ENCODE measurements around the gene SCLY.
A peak's percentile ranks its signal among the peaks of the same experiment; 100 is the strongest.
"Not testable (repeated sequence)": the region's sequence is repeated elsewhere in the genome, so short reads cannot be mapped to it uniquely, and the experiment has no call there.

SCLY gene

DNA sequence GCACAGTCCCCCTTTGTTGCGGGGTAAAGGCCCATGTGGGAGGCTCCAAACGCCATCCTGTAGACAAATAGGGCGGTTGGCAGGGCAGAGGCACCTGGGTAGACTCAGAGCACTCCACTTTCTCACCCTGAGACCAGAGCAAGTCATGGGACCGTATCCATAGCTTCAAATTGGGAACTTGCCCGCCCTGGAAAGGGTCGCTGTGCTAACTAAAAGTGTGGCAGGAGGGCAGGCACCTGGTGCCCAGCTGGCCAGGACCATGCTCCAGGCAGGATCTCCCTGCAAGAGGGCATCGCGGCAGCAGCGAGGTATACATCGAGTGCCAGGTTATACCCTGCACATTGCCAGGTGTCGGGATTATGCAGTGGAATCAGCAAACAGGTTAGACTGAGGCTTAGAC lies 20.8 kb upstream of the SCLY start:
- DNase-seq (ENCODE audit: insufficient read length, low spot score) (no peak), FAIRE-seq (no peak)

DNA sequence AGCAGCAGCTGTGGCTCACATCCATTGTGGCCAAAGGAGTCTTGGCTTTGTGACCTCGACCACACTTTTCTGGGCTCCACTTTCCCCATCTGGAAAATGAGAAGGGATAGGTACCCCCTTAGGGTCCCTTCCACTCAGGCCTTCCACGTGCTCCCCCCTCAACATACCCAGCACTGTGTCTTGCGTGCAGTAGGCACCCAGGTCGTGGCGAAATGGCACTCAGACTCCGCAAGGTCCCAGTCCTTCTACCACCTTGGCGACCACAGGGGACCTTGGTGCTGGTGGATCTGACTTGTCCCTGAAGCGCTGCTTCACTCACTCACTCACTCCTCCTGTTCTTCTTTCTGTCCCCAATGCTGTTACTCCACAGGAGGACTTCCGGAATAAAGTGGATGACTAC lies 19.9 kb upstream of the SCLY start:
- DNase-seq (ENCODE audit: insufficient read length, low spot score) = no peak
- no peak for FAIRE-seq

DNA sequence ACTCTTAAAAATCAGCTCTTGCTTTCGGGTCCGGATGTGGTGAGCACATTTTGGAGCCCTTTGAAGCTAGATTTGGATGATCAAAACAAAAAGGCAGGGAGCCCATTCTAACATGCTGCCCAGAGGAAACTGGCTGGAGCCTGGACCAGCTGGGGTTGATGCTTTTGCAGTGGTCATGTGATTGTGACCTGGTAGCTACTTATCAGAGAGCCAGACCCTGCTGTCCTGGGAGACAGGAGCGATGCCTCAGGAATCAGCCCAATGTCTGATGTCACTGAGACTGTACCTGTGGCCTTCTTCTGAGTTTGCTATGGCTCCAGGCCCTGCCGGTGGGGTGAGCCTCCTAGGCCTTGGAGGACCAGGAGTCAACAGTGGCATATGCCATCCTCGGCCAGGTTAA lies 18.7 kb upstream of the SCLY start:
- DNase-seq (ENCODE audit: insufficient read length, low spot score) (no peak), FAIRE-seq (no peak)

DNA sequence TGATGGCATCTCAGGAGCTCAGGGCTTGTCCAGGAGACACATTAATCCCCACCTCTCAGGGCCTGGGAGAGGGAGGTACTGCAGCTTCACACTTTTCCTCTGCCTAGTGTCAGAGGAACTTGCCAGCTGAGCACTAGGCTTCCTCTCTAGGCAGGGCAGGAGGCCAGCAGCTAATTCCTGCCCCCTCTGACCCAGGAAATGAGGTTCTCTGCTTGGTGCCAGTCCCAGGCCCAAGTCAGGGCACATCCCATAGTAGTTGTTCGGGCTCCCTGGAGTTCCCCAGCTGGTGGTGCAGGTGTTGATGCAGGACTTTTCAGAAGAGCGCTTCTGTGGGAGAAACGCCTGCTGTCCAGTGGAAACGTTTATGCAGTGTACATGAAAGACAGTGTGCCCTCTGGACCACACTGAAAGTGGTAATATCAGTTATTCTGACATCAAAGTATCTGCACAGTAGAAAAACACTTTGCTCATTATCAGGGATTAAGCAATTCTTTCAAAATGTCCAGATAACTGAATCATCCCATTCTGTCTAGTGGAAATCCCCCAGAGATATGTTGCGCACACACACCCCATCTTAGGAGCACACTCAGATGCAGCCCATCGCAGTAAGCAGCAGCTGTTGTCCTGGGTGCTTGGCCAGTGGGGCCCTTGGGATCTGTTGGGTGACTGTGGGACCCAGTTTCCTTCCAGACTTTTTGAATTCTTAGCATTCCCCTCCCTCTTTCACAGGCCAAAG lies 17.8 kb upstream of the SCLY start:
- DNase-seq (ENCODE audit: insufficient read length, low spot score) = no peak
- FAIRE-seq = no peak

DNA sequence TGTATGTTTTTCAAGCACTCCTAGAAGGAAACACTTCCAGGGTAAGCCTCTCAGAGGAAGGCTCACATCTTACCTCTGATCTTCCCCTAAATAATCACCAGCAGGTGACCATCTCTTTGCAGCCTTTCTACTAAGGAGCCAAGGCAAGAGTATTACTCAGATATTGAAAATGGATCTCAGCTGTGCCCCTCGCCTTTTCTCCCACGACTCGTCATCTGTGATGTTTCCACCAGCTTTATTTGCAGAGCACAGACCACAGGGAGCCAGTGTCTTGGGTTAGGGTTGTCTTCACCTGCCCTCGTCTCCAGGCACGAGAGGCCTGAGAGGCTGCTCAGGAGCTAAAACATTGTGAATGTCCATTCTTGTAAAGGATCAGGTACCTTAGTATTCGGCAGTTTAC lies 16.9 kb upstream of the SCLY start:
- FAIRE-seq = no peak
- DNase-seq (ENCODE audit: insufficient read length, low spot score) = no peak

DNA sequence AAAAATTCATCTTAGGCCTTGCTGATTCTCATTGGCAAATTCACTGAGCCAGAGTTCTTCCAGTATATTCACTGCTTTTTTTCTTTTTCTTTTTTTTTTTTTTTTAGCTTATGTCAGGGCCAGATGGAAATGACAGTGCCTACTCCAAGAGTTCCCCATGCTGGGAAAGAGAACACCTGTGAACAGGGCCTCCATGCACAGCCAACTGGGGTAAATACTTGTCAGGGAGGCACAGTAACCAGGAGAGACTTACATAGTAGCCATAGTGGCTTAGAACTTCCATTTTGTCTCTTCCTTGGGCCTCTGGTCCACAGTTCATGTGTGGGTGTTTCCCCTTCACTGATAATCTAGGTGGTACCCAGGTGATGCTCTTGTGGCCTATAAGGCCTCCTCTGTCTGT lies 15.2 kb upstream of the SCLY start:
- DNase-seq (ENCODE audit: insufficient read length, low spot score) (no peak), FAIRE-seq (no peak)

DNA sequence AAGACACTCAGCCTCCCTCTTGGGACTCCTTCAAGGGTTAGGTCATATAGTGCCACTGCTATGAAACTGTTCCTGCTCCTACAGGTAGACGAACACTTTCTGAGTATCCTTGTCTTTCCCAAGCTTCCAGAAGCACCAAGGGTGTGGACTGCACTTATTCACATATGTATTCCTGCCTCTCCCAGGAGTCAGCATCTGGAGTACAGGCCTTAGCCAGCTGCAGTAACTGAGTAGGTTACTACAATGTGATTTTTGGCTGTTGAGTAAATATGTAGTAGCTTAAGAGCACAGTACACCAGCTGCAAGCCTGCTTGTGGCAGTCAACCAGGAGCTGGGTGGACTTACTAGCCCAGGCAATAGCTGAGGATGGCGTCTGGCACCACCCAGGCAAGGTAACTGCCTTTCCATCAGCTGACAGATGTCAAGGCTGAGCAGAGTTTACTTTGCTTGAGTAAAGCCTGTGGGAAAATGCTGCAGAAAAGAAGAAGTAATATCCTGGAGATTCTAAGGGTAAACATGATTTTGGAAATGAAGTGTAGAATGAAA lies 14.0 kb upstream of the SCLY start:
- no peak for FAIRE-seq
- DNase-seq (ENCODE audit: insufficient read length, low spot score) = no peak

DNA sequence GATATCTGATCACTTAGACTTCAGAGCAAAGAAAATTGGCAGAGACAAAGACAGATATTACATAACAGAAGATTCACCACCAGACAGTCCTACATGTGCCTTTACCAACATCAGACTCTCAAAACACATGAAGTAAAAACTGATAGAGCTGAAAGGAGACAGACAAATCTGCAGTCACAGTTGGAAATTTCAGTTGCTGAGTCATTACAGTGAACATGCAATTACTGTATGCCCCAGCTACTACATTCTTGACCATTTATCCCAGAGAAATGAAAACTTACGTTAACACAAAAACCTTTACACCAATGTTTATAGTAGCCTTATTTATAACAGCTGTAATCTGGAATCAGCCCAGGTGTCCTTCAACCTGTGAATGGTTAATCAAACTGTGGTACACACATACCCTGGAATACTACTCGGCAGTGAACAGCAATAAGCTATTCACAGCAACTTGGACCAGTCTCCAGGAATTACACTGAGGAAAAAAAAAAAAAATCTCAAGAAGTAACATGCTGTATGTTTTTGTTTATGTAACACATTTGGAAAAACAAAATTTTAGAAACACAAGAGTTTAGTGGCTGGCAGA lies 7.5 kb upstream of the SCLY start:
- no peak for FAIRE-seq
- DNase-seq (ENCODE audit: insufficient read length, low spot score) = no peak

DNA sequence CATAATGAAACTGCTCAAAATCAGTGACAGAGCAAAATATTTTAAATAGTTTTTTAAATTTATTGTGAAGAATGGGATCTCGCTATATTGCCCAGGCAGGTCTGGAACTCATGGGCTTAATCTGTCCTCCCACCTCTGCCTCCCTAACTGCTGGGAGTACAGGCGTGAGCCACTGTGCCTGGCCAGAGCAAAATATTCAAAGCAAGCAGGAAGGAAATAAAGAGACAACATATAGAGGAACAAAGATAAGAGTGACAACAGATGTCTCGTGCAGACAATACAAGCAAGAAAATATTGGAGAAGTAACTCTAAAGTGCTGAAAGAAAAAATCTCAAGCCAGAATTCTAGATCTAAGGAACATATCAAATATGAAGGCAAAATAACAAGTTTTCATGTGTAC lies 5.0 kb upstream of the SCLY start:
- FAIRE-seq (no peak), DNase-seq (ENCODE audit: insufficient read length, low spot score) (no peak)

DNA sequence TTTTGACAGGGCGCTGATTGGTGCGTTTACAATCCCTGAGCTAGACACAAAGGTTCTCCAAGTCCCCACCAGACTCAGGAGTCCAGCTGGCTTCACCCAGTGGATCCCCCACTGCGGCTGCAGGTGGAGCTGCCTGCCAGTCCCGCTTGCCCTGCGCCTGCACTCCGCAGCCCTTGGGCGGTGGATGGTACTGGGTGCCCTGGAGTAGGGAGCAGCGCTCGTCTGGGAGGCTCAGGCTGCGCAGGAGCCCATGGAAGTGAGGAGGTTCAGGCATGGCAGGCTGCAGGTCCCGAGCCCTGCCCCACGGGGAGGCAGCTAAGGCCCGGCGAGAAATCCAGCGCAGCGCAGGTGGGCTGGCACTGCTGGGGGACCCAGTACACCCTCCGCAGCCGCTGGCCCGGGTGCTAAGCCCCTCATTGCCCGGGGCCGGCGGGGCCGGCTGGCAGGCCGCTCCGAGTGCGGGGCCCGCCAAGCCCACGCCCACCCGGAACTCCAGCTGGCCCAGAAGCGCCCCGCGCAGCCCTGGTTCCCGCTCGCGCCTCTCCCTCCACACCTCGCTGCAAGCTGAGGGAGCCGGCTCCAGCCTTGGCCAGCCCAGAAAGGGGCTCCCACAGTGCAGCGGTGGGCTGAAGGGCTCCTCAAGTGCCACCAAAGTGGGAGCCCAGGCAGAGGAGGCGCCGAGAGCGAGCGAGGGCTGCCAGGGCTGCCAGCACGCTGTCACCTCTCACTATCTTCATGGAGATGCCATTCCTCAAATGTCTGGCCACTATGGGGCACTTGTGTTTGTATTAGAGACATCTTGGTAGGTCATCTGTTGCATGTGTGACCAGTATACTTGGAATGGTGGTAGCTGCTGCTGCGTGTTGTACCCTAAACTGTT lies 2.9 kb upstream of the SCLY start:
- FAIRE-seq; DNase-seq (ENCODE audit: insufficient read length, low spot score): not testable (repeated sequence)

DNA sequence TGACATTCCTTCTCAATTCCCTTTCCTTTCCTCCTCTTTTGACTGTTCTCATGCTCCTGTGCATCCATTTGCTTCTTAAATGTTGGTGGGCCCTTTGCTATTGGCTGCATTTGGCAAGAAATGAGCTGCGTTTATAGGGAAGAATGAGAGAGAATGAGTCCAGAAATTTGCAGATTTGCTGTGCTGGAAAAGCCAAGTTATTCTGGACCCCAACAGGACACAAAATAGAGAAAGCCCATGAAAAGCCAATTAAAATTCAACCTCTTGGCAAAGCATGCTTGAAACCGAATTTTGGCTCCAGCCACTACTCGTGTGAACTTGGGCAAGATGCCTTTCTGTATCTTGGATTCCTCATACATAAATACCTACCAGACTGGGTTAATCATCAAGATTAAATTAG lies 1.3 kb upstream of the SCLY start:
- DNase-seq (ENCODE audit: insufficient read length, low spot score) (no peak), FAIRE-seq (no peak)

DNA sequence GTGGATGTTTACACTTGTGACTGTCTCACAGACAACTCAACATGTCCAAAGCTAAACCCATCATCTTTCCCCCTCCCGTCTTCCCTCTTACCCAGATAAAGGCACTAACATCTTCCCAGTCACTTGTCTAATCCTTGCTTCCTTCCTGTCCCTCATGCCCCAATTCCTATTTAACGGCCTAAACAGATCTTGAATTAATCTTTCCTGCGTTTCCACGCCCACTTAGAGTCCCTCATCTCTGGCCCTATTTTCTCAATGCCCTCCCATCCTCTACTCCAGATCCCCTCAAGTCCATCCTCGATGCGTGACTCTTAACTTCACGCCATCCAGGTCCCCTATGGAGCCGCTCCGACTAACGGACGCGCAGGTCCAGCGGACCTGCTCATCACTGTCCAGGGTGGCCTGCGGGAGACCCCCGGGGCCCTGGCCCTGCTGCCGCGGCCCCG lies 682 bp upstream of the SCLY start:
- FAIRE-seq (peak; percentile 59), DNase-seq (ENCODE audit: insufficient read length, low spot score) (no peak)

DNA sequence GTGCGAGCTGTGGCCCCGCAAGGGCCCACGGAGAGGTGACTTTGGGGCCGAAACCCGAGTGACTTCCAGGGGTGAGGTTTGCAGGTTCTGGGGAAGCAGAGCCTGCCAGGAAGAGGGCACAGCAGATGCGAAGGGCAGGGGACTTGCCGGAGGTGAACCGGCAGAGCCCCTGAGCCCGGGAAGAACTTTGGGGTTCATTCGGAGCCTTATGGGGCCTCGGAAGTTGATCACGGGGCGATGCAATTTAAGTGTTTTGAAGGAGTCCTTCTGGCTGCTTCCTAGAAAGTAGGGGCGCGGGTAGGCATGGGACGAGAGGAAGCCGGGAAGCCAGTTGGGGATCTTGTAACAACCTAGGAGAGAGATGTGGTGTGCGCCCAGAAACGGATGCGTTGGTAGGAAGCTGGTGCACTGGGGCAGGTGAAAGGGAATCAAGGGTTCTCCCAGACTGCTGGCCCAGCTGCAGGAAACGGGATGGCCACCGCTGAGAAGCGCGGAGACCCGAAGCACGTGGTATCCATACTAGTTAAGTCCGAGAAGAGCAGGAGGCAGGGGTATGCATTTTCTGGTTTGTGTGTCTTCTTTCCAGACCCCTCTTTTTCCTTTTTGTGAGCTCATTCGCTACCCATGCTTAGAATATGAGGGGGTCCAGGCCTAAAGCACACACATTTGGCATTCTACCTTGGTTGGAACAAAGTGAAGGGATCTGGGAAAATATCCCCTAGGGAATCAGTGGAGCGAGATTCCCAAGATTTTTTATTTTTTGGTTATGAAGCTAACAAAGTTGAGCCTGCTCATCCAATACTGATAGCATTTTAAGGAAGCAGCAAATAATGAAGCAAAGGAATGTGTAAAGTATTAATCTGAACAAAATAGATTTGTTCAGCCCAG lies 758 bp downstream of the SCLY start:
- FAIRE-seq (peak; percentile 26), DNase-seq (ENCODE audit: insufficient read length, low spot score) (no peak)

DNA sequence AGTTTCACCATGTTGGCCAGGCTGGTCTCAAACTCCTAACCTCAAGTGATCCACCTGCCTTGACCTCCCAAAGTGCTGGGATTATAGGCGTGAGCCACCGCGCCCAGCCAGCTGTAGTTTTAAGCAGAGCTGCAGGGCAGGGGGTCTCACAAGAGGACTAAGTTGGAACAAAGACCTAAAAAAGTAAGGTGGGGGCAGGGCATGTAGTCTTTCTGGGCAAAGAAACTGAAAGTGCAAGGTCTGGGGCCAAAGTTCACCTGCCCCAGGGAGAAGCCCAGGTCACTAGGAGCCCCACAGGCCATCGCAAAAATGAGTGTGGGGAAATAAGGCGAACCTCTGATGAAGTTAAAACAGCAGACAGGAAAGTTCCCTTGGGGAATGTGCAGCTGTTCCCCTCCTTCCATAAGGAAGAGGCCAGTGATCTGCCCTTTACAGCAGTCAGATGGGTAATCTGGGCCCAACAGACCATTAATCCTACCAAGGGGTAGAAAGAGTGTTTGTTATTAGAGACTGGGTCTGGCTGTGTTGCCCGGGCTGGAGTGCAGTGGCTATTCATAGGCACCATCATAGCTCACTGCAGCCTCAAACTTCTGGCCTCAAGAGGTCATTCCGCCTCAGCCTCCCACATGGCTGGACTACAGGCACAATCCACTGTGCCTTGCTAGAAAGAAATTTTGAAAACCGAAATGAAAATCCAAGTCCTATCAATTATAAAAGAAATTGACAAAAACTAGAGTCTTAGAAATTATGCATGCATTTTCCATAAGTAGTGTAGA lies 2.8 kb downstream of the SCLY start:
- no peak for DNase-seq (ENCODE audit: insufficient read length, low spot score)
- FAIRE-seq = peak; percentile 54

DNA sequence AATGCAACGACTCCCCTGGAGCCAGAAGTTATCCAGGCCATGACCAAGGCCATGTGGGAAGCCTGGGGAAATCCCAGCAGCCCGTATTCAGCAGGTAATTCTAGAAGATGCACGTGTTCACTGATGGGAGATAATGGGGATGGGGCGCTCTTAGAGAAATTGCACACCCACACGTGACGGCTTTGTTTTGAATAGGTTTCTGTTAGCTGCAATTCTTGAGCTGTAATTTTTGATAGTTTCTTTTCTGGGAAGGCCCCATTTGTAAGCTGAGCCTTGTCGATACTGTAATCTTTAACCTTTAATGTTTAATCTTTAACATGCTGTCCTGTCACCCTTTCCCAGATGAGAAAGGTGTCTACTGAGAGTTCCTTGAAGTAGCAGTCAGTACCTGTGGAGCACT lies 3.6 kb downstream of the SCLY start:
- FAIRE-seq (no peak), DNase-seq (ENCODE audit: insufficient read length, low spot score) (no peak)

DNA sequence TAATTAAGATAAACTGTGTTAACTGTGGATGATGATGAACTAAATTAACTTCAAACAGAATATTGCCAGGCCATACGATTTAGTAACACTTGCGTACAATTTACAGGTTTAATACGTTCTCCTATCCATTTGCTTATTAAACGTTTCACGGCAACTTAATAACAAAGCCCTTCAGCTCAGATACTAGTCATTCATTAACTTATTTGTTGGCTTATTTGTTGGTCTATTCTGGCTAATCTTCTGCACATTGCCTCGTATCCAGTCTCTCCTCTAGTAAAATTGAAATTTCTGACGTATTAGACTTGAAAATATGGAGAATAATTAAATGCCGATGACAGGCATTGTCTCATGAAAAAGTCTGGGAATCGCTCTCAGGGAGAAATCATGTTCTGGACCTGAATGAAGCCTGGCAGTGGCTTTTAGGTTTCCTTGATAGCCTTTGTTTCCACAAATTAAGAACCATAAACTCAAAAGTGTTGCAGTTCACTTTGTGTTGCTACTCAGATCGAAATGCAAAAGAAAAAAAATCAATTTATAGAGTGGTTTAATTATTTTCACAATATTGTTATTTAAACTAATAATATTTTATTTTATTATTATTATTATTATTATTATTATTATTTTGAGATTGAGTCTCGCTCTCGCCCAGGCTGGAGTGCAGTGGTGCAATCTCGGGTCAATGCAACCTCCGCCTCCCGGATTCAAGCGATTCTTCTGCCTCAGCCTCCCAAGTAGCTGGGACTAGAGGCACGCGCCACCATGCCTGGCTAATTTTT lies 4.5 kb downstream of the SCLY start:
- no peak for DNase-seq (ENCODE audit: insufficient read length, low spot score)
- FAIRE-seq = peak; percentile 8

DNA sequence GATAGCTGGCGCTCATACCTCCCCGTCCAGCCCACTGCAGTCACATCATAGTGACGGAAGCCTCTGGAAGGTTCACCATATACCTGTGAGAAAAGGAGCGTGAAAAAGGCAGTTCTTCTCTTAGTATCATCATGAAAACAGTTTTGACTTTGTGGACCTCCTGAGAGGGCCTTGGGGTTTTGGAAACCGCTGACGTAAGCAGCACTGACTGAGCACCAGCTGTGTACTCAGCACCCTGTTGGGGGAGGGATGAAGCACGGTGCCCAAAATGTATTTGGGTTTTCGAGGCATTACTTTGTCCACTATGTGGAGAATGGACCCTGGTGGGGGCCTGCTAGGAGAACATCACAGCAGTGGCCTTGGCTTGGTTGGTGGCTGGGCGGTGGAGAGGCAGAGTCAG lies 5.4 kb downstream of the SCLY start:
- DNase-seq (ENCODE audit: insufficient read length, low spot score) (no peak), FAIRE-seq (no peak)

DNA sequence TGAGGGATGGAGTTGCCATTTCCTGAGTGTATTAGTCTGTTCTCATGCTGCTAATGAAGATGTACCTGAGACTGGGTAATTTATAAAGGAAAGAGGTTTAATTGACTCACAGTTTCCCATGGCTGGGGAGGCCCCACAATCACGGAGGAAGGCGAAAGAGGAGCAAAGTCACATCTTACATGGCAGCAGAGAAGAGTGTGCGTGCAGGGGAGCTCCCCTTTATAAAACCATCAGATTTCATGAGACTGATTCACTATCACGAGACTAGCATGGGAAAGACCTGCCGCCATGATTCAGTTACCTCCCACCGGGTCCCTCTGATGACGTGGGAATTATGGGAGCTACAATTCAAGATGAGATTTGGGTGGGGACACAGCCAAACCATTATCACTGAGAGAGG lies 5.9 kb downstream of the SCLY start:
- not testable (repeated sequence) for FAIRE-seq; DNase-seq (ENCODE audit: insufficient read length, low spot score)

DNA sequence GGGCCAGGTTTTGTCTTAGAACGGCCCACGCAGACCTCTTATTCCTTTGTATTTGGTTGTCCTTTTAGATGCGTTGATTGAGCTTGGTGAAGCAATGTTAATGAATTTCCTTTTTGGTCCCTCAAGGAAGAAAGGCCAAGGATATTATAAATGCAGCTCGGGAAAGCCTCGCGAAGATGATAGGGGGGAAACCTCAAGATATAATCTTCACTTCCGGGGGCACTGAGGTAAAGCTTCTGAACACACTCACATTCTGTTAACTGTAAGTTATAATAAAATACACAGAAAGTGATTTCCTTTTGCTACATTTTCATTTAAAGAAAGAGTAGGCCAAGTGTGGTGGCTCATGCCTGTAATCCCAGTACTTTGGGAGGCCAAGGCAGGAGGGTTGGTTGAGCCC lies 7.1 kb downstream of the SCLY start:
- DNase-seq (ENCODE audit: insufficient read length, low spot score) (no peak), FAIRE-seq (no peak)
